Activated CD8-positive, alpha-beta T cell treated with anti-CD3 and anti-CD28 coated beads, Interleukin-2, amount 10 ng/mL, durations not matched to agents 7 days and 5 days (primary cell): ENCODE measurements around the gene TMC1. TPM values are rescaled to one million over a fixed set of nuclear protein-coding genes. Genes with fewer than 3 reads are reported as not detected.

Experiments
- ATAC-seq: fragments of 150-1000 bp; cut with Tn5 transposase; one replicate; pipeline ENCODE4 v1.10.0; 2021; ENCODE audit warnings: moderate library complexity
- CTCF ChIA-PET: fragments of 350-600 bp; sonication (Branson Sonifier 250); formaldehyde crosslinking; loops from one replicate; lab custom pipeline; 2021; ENCODE audit warnings: antibody characterized with exemption; lab: Charles Lee
- POLR2A ChIA-PET: fragments of 350-600 bp; sonication (Branson Sonifier 250); formaldehyde crosslinking; loops from one replicate; lab custom pipeline; 2021; ENCODE audit warnings: antibody characterized with exemption; lab: Charles Lee
- DNase-seq: peaks from one replicate; pipeline ENCODE4 v3.0.0-alpha.2; 2020
- H3K27ac Mint-ChIP-seq: one replicate; pipeline ENCODE4 v1.8.0; 2021; ENCODE audit warnings: mild to moderate bottlenecking, mixed read lengths
- H3K27me3 Mint-ChIP-seq: one replicate; pipeline ENCODE4 v1.8.0; 2021; ENCODE audit warnings: low read depth, mixed read lengths
- H3K36me3 Mint-ChIP-seq: one replicate; pipeline ENCODE4 v1.8.0; 2021; ENCODE audit warnings: low read depth, mixed read lengths
- H3K4me1 Mint-ChIP-seq: one replicate; pipeline ENCODE4 v1.8.0; 2021; ENCODE audit warnings: low read depth, mixed read lengths
- H3K4me3 Mint-ChIP-seq: one replicate; pipeline ENCODE4 v1.8.0; 2021; ENCODE audit warnings: mild to moderate bottlenecking, mixed read lengths
- H3K9me3 Mint-ChIP-seq: one replicate; pipeline ENCODE4 v1.8.0; 2022; ENCODE audit warnings: mixed read lengths; ENCODE audit not compliant: insufficient read depth
- total RNA-seq, 2 experiments: library from RNA; stranded (reverse); gene quantifications; one replicate each; pipeline ENCODE4 v1.2.3, GENCODE V29; 2021

The TMC1 gene
- total RNA-seq, 2 experiments from 2014 or later: not detected

- Mint-ChIP-seq H3K27ac (no peak overlapping the region), H3K4me1 (no peaks in the 10 kb centered on the region), H3K27me3 (no peaks in the 10 kb centered on the region), H3K4me3 (no peak overlapping the region), H3K36me3 (no peaks in the 10 kb centered on the region), H3K9me3 (no peaks in the 10 kb centered on the region)
- DNase-seq: no peak
- ChIA-PET CTCF (interaction anchor here (1.3 kb wide), 1 partner anchor 8 kb away, joined by 4 read pairs; no protein-coding TSS in a partner anchor), POLR2A (no interaction called here)
- no peak for ATAC-seq
These were observed 292.1 kb downstream of the TMC1 start for GRCh38 chr9:72813544-72813943.

GRCh38 chr9:72814083-72814597 lies 292.7 kb downstream of the TMC1 start:
- no peak for ATAC-seq

GRCh38 chr9:72816666-72817065 lies 295.3 kb downstream of the TMC1 start:
- H3K27me3 Mint-ChIP-seq: no peaks in the 10 kb centered on the region
- ChIA-PET POLR2A (no interaction called here), CTCF (no interaction called here)
- no peak for DNase-seq
- no peak for ATAC-seq
- H3K27ac Mint-ChIP-seq: no peak overlapping the region
- H3K36me3 Mint-ChIP-seq: no peaks in the 10 kb centered on the region
- no peaks in the 10 kb centered on the region for H3K4me1 Mint-ChIP-seq
- no peak overlapping the region for H3K4me3 Mint-ChIP-seq
- H3K9me3 Mint-ChIP-seq: no peaks in the 10 kb centered on the region

More at GRCh38 chr9:72814083-72814597, 292.7 kb downstream of the TMC1 start:
- ChIA-PET POLR2A (no interaction called here), CTCF (interaction anchor here (0.7 kb wide), 1 partner anchor 1365 kb away, joined by 3 read pairs; no protein-coding TSS in a partner anchor)
- Mint-ChIP-seq H3K4me1 (no peaks in the 10 kb centered on the region), H3K36me3 (no peaks in the 10 kb centered on the region), H3K27me3 (no peaks in the 10 kb centered on the region), H3K9me3 (no peaks in the 10 kb centered on the region), H3K4me3 (no peak overlapping the region), H3K27ac (no peak overlapping the region)
- no peak for DNase-seq

- Mint-ChIP-seq H3K27ac (no peak overlapping the region), H3K27me3 (no peaks in the 10 kb centered on the region), H3K36me3 (no peaks in the 10 kb centered on the region), H3K4me3 (no peak overlapping the region), H3K9me3 (no peaks in the 10 kb centered on the region), H3K4me1 (no peaks in the 10 kb centered on the region)
- ATAC-seq (no peak), DNase-seq (no peak)
- POLR2A ChIA-PET: no interaction called here
- CTCF ChIA-PET: no interaction called here
These were observed 296.0 kb downstream of the TMC1 start for GRCh38 chr9:72817413-72817812.

GRCh38 chr9:72818385-72818784 lies 297.0 kb downstream of the TMC1 start:
- H3K9me3 Mint-ChIP-seq: no peaks in the 10 kb centered on the region
- CTCF ChIA-PET: interaction anchor here (0.8 kb wide), 1 partner anchor 537 kb away, joined by 4 read pairs; no protein-coding TSS in a partner anchor
- POLR2A ChIA-PET: no interaction called here
- no peaks in the 10 kb centered on the region for H3K36me3 Mint-ChIP-seq
- no peaks in the 10 kb centered on the region for H3K4me1 Mint-ChIP-seq
- H3K27me3 Mint-ChIP-seq: no peaks in the 10 kb centered on the region
- no peak for ATAC-seq
- no peak overlapping the region for H3K4me3 Mint-ChIP-seq
- no peak for DNase-seq
- no peak overlapping the region for H3K27ac Mint-ChIP-seq

- H3K4me3 Mint-ChIP-seq: no peak overlapping the region
- no peaks in the 10 kb centered on the region for H3K27me3 Mint-ChIP-seq
- no peak overlapping the region for H3K27ac Mint-ChIP-seq
- ATAC-seq: no peak
- no peaks in the 10 kb centered on the region for H3K9me3 Mint-ChIP-seq
- ChIA-PET POLR2A (no interaction called here), CTCF (interaction anchor here (1.1 to 2.9 kb wide), 2 partner anchors 543 to 785 kb away, joined by 3 to 10 read pairs; no protein-coding TSS in a partner anchor)
- no peaks in the 10 kb centered on the region for H3K36me3 Mint-ChIP-seq
- no peak for DNase-seq
- no peaks in the 10 kb centered on the region for H3K4me1 Mint-ChIP-seq
These were observed 302.6 kb downstream of the TMC1 start for GRCh38 chr9:72823971-72824370.

- Mint-ChIP-seq H3K4me3 (no peak overlapping the region), H3K4me1 (no peaks in the 10 kb centered on the region), H3K27ac (no peak overlapping the region), H3K36me3 (no peaks in the 10 kb centered on the region), H3K9me3 (no peaks in the 10 kb centered on the region), H3K27me3 (no peaks in the 10 kb centered on the region)
- ATAC-seq (no peak), DNase-seq (no peak)
- ChIA-PET CTCF (no interaction called here), POLR2A (no interaction called here)
These were observed 305.9 kb downstream of the TMC1 start for GRCh38 chr9:72826996-72827949.

GRCh38 chr9:72827950-72828731 lies 306.7 kb downstream of the TMC1 start:
- H3K4me1 Mint-ChIP-seq: no peaks in the 10 kb centered on the region
- no peaks in the 10 kb centered on the region for H3K27me3 Mint-ChIP-seq
- H3K9me3 Mint-ChIP-seq: no peaks in the 10 kb centered on the region
- H3K27ac Mint-ChIP-seq: no peak overlapping the region
- H3K36me3 Mint-ChIP-seq: no peaks in the 10 kb centered on the region
- no peak overlapping the region for H3K4me3 Mint-ChIP-seq
- CTCF ChIA-PET: no interaction called here
- DNase-seq: no peak
- ATAC-seq: no peak
- POLR2A ChIA-PET: no interaction called here

- no peak overlapping the region for H3K27ac Mint-ChIP-seq
- CTCF ChIA-PET: no interaction called here
These were observed 313.6 kb downstream of the TMC1 start for GRCh38 chr9:72834994-72835393.

GRCh38 chr9:72836790-72837189 lies 315.4 kb downstream of the TMC1 start:
- Mint-ChIP-seq H3K36me3 (no peaks in the 10 kb centered on the region), H3K27me3 (no peaks in the 10 kb centered on the region), H3K4me1 (no peaks in the 10 kb centered on the region), H3K9me3 (no peaks in the 10 kb centered on the region), H3K4me3 (no peak overlapping the region), H3K27ac (no peak overlapping the region)
- DNase-seq (no peak), ATAC-seq (no peak)
- POLR2A ChIA-PET: no interaction called here
- CTCF ChIA-PET: no interaction called here

More at GRCh38 chr9:72834994-72835393, 313.6 kb downstream of the TMC1 start:
- ATAC-seq (no peak), DNase-seq (no peak)
- Mint-ChIP-seq H3K4me1 (no peaks in the 10 kb centered on the region), H3K27me3 (no peaks in the 10 kb centered on the region), H3K9me3 (no peaks in the 10 kb centered on the region), H3K36me3 (no peaks in the 10 kb centered on the region), H3K4me3 (no peak overlapping the region)
- POLR2A ChIA-PET: no interaction called here

- ATAC-seq (no peak), DNase-seq (no peak)
- H3K4me3 Mint-ChIP-seq: no peak overlapping the region
- no peaks in the 10 kb centered on the region for H3K36me3 Mint-ChIP-seq
- H3K27ac Mint-ChIP-seq: no peak overlapping the region
- ChIA-PET POLR2A (no interaction called here), CTCF (no interaction called here)
- no peaks in the 10 kb centered on the region for H3K4me1 Mint-ChIP-seq
- H3K27me3 Mint-ChIP-seq: no peaks in the 10 kb centered on the region
- H3K9me3 Mint-ChIP-seq: no peaks in the 10 kb centered on the region
These were observed 317.7 kb downstream of the TMC1 start for GRCh38 chr9:72839085-72839484.
